Liver (tissue), 9 donors: ENCODE data around the gene P2RY8. TPM values are rescaled to one million over a fixed set of nuclear protein-coding genes. Genes with fewer than 3 reads are reported as not detected.

Source experiments
- DNase-seq: peaks from one replicate; pipeline ENCODE4 v3.0.0-alpha.2; 2017; ENCODE audit warnings: low spot score
- H3K27ac ChIP-seq, 2 donors: one replicate each; pipeline ENCODE4 v1.7.0; 2013; ENCODE audit warnings: inconsistent platforms in 2 of 2, low read length in 2 of 2, control low read depth in 1 of 2, low read depth in 1 of 2, mild to moderate bottlenecking in 1 of 2
- H3K27me3 ChIP-seq, 4 donors: one replicate each; pipeline versions ENCODE4 v1.6.1 to v1.7.0; 2013; ENCODE audit warnings: low read length in 3 of 4, inconsistent platforms in 1 of 4, mild to moderate bottlenecking in 1 of 4, moderate library complexity in 1 of 4; ENCODE audit not compliant: control insufficient read depth in 4 of 4, insufficient read depth in 4 of 4
- H3K36me3 ChIP-seq, 4 donors: one replicate each; pipeline versions ENCODE4 v1.6.1 to v1.7.0; 2013; ENCODE audit warnings: low read length in 3 of 4, mild to moderate bottlenecking in 3 of 4, low read depth in 1 of 4, moderate library complexity in 1 of 4; ENCODE audit not compliant: control insufficient read depth in 4 of 4, insufficient read depth in 3 of 4
- H3K4me1 ChIP-seq, 4 donors: one replicate each; pipeline versions ENCODE4 v1.6.1 to v1.7.0; 2013; ENCODE audit warnings: low read length in 3 of 4, mild to moderate bottlenecking in 3 of 4, moderate library complexity in 1 of 4; ENCODE audit not compliant: control insufficient read depth in 4 of 4, insufficient read depth in 4 of 4
- H3K4me3 ChIP-seq, 3 donors: one replicate each; pipeline versions ENCODE4 v1.6.1 to v1.7.0; 2013; ENCODE audit warnings: low read length in 3 of 3, control low read depth in 1 of 3, low read depth in 1 of 3, mild to moderate bottlenecking in 1 of 3
- H3K9ac ChIP-seq, 2 donors: one replicate each; pipeline ENCODE4 v1.7.0; 2013; ENCODE audit warnings: low read length in 2 of 2, mild to moderate bottlenecking in 2 of 2, moderate library complexity in 2 of 2, control low read depth in 1 of 2, low read depth in 1 of 2
- H3K9me3 ChIP-seq, 4 donors: one replicate each; pipeline versions ENCODE4 v1.6.1 to v1.7.0; 2013; ENCODE audit warnings: low read length in 3 of 4; ENCODE audit not compliant: control insufficient read depth in 4 of 4
- CTCF ChIP-seq: fragments of 150-350 bp; IDR thresholded peaks from 2 replicates; pipeline ENCODE4 v1.5.1; 2017; ENCODE audit warnings: improper control_type of control experiment, low read depth, low read length; ENCODE audit not compliant: missing input control
- FOXA1 ChIP-seq: IDR thresholded peaks from 2 replicates; pipeline ENCODE4 v1.6.1; 2016; ENCODE audit warnings: antibody characterized with exemption
- FOXA2 ChIP-seq: IDR thresholded peaks from 2 replicates; pipeline ENCODE4 v1.6.1; 2016; ENCODE audit warnings: antibody characterized with exemption
- HNF4G ChIP-seq: IDR thresholded peaks from 2 replicates; pipeline ENCODE4 v1.6.1; 2016; ENCODE audit warnings: antibody characterized with exemption
- JUND ChIP-seq, 2 donors: IDR thresholded peaks; 2 replicates each; pipeline ENCODE4 v1.6.1; 2016; ENCODE audit warnings: antibody characterized with exemption in 2 of 2
- MAX ChIP-seq: IDR thresholded peaks from 2 replicates; pipeline ENCODE4 v1.6.1; 2016; ENCODE audit warnings: antibody characterized with exemption
- REST ChIP-seq: IDR thresholded peaks from 2 replicates; pipeline ENCODE4 v1.6.1; 2016; ENCODE audit warnings: antibody characterized with exemption, mild to moderate bottlenecking
- SP1 ChIP-seq: IDR thresholded peaks from 2 replicates; pipeline ENCODE4 v1.6.1; 2018; ENCODE audit warnings: antibody characterized with exemption, mild to moderate bottlenecking
- YY1 ChIP-seq: IDR thresholded peaks from 2 replicates; pipeline ENCODE4 v1.6.1; 2016; ENCODE audit warnings: antibody characterized with exemption, mild to moderate bottlenecking
- ZBTB33 ChIP-seq: IDR thresholded peaks from 2 replicates; pipeline ENCODE4 v1.6.1; 2016; ENCODE audit warnings: antibody characterized with exemption
- WGBS: extraction: QIAGEN DNeasy Blood & Tissue Kit; methylation state at CpG from one replicate; pipeline ENCODE4 v1.1.7; 2013; 5-methylcytosine and 5-hydroxymethylcytosine counted together
- polyA plus RNA-seq, 2 donors: library from polyadenylated mRNA; stranded (reverse) in 1 of 2; unstranded in 1 of 2; fragments of 200-250 nt in 1 of 2; fragments of >200 nt in 1 of 2; fragmentation: Nextera tagmentation in 1 of 2; extraction: Ambion mirVana in 1 of 2; gene quantifications; one replicate each; pipeline versions ENCODE4 v1.2.1 to v1.2.3, GENCODE V29; 2013 to 2015
- total RNA-seq, 2 donors: library from RNA; depleted of rRNA; stranded (reverse); fragments of >200 nt; gene quantifications; one replicate each; pipeline ENCODE4 v1.2.3, GENCODE V29; 2014
- donor health status: healthy.
- donor health status: healthy.
- donor health status: healthy.
- donor health status: healthy.
- donor health status: healthy.

Gene P2RY8
- total and polyA plus RNA-seq, 4 donors = 0.24 to 4.4 (median 0.59) TPM

GRCh38 chrX:1528186-1528883 is 8.7 kb downstream of the P2RY8 start:
- 70% methylated on average over 9 of the region's 9 CpGs for WGBS
- Histone ChIP-seq H3K4me1 (no peaks in the 10 kb centered on the region), H3K27ac (no peak overlapping the region), H3K36me3 (no peaks in the 10 kb centered on the region), H3K27me3 (no peaks in the 10 kb centered on the region), H3K9me3 (no peaks in the 10 kb centered on the region), H3K4me3 (no peak overlapping the region), H3K9ac (no peak overlapping the region)
- TF ChIP-seq REST = no peak
- TF ChIP-seq HNF4G = no peak
- TF ChIP-seq JUND (IDR thresholded peaks at IDR 0.05) = no peak
- TF ChIP-seq FOXA1 = no peak
- TF ChIP-seq MAX = no peak
- no peak for TF ChIP-seq YY1
- TF ChIP-seq SP1 = no peak
- no peak for TF ChIP-seq CTCF
- TF ChIP-seq FOXA2 = no peak
- DNase-seq = no peak

- H3K4me1 ChIP-seq = no peaks in the 10 kb centered on the region
- H3K27ac ChIP-seq = no peak overlapping the region
- no peaks in the 10 kb centered on the region for H3K27me3 ChIP-seq
- no peak overlapping the region for H3K9ac ChIP-seq
- WGBS = 75% methylated on average over 1 of the region's 1 CpG
- DNase-seq = no peak
- TF ChIP-seq MAX (no peak), JUND (IDR thresholded peaks at IDR 0.05) (no peak), REST (no peak), ZBTB33 (no peak), FOXA2 (no peak)
- H3K9me3 ChIP-seq = no peaks in the 10 kb centered on the region
- no peak overlapping the region for H3K4me3 ChIP-seq
- H3K36me3 ChIP-seq = no peaks in the 10 kb centered on the region
These were observed 9.5 kb downstream of the P2RY8 start for GRCh38 chrX:1527457-1527856.
